NCI-H2227 treated with DMSO at 0.1 percent for 48 hours (cell line): ENCODE results near the gene CREB3L1.
A peak's percentile ranks its signal among the peaks of the same experiment; 100 is the strongest.

Experiments
- DNase-seq: peaks from one replicate; lab custom pipeline; 2025; lab: John Stamatoyannopoulos, UW

Gene CREB3L1

DNA sequence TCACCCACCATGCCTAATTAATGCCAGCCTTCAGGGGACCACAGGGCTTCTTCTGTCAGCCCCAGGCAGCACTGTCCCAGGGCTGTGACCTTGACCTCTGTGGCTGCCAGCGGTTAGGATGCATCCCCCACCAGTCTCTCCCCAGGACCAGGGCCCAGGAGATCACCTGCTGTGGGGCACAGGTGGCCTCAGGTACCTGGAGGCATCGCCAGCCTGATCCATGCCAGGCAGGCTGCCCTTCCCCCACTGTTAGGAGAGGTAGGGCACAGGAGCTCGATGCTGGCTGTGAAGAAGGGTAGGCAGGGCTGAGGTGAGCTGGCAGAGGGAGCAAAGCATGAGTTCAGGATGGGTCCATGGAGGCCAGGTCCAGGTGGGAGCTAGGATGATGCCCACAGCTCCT, 87.3 kb downstream of the CREB3L1 start:
- DNase-seq: no peak

DNA sequence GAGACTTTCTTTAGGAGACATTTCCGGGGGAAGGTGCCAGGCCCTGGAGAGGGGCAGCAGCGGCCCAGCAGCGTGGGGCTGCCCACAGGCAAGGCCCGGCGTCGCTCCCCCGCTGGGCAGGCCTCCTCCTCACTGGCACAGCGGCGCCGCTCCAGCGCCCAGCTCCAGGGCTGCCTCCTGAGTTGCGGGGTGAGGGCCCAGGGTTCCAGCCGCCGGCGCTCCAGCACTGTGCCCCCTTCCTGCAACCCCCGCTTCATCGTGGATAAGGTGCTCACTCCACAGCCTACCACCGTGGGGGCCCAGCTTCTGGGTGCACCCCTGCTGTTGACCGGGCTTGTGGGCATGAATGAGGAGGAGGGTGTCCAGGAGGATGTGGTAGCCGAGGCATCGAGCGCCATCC, 88.8 kb downstream of the CREB3L1 start:
- no peak for DNase-seq

GRCh38 chr11:46366661-46367161, 89.2 kb downstream of the CREB3L1 start:
- no peak for DNase-seq

- DNase-seq: no peak
These were observed 89.9 kb downstream of the CREB3L1 start for GRCh38 chr11:46367244-46367915.

- no peak for DNase-seq
These were observed 90.4 kb downstream of the CREB3L1 start for GRCh38 chr11:46367916-46368267.

DNA sequence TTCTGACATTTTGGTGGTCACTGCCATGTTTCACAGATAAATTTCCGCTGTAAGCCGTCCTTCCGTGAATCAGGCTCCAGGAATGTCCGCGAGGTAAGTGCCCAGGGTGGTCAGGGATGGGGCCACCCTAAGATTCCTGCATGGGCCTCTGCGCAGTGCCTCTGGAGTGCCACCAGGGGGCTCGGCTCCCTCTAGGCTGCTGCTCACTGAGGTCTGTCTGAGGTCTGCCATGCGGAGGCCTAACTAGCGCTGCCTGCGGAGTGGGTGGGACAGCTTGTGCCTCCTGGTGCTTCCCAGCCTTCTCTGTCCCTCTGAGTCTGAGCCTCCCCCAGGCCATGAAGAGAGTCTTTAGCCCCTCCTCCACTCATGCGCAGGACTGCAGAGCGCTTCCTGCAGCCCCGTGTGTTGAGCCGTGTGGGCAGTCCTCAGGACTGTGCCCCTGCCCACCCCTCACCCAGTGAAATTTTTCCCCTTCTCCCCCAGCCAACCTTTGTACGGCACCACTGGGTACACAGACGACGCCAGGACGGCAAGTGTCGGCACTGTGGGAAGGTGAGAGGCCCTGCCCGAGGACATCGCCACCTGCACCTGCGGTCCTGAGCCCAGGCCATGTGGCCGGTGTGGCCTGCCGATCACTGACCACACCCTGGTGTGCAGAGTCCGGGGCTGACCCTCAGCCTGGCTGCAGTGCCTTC, 92.1 kb downstream of the CREB3L1 start:
- DNase-seq: peak; percentile 76

DNA sequence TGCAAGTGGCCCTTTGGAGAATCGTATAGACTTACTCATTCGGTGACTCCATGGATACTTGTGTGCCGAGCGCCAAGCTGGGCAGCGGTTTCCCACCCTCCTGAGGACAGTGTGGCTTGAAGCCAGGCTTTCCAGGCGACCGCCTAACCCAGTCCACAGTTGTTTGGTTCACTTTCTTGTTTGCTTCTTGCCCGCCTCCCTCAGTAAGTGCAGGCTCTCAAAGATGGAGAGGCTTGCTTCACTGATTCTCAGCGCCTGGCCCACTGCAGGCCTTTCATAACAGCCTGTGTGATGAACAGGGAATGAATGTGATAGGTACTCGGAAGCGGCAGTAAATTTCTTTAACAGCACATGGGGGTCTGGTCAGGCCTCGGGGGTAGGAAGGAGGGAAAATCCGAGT, 92.8 kb downstream of the CREB3L1 start:
- DNase-seq: peak; percentile 17
